Measurements from ENCODE around the gene UBE3C.

UBE3C gene

GRCh38 chr7:157112706-157113105 lies 26.0 kb upstream of the UBE3C start:
- TF ChIP-seq, protein P1, sequence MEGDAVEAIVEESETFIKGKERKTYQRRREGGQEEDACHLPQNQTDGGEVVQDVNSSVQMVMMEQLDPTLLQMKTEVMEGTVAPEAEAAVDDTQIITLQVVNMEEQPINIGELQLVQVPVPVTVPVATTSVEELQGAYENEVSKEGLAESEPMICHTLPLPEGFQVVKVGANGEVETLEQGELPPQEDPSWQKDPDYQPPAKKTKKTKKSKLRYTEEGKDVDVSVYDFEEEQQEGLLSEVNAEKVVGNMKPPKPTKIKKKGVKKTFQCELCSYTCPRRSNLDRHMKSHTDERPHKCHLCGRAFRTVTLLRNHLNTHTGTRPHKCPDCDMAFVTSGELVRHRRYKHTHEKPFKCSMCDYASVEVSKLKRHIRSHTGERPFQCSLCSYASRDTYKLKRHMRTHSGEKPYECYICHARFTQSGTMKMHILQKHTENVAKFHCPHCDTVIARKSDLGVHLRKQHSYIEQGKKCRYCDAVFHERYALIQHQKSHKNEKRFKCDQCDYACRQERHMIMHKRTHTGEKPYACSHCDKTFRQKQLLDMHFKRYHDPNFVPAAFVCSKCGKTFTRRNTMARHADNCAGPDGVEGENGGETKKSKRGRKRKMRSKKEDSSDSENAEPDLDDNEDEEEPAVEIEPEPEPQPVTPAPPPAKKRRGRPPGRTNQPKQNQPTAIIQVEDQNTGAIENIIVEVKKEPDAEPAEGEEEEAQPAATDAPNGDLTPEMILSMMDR (IDR thresholded peaks at IDR 0.05), result no peak

DNA sequence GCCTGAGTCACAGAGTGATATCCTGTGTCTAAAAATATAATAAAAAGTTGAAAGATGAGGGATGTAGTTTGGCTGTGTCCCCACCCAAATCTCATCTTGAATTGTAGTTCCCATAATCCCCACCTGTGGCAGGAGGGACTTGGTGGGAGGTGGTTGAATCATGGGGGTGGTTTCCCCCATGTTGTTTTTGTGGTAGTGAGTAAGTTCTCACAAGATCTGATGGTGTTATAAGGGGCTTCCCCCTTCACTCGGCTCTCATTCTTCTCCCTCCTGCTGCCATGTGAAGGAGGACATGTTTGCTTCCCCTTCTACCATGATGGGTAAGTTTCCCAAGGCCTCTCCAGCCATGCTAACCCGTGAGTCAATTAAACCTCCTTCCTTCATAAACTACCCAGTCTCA lies 25.1 kb upstream of the UBE3C start:
- TF ChIP-seq, protein P1 (IDR thresholded peaks at IDR 0.05), result no peak

GRCh38 chr7:157116762-157117161 lies 22.0 kb upstream of the UBE3C start:
- TF ChIP-seq, protein P1 (IDR thresholded peaks at IDR 0.05), result no peak

DNA sequence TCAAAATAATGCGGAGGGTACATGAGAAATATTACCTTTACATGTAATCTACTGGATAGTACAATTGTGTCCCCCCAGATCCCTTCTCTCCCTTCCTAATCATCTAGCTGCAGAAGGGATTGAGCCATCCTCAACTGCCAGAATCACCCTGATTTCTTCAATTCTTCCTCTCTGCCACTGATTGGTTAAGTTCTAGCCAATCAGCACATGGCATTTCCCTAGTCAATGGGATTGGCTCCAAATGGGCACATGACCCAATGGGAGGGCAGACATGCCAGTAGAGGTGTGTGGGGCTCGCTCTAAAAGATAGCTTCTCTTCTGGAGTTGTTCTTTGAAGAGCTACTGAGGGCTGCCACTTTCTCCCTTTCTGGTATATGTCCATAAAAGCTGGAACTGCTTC lies 20.9 kb upstream of the UBE3C start:
- TF ChIP-seq, protein P1 (IDR thresholded peaks at IDR 0.05), result no peak

- TF ChIP-seq, protein P1 (IDR thresholded peaks at IDR 0.05), result no peak
Measured at GRCh38 chr7:157120181-157120580, 18.5 kb upstream of the UBE3C start.

- TF ChIP-seq, protein P1 (IDR thresholded peaks at IDR 0.05), result no peak
Measured at GRCh38 chr7:157121184-157121715, 17.5 kb upstream of the UBE3C start.

DNA sequence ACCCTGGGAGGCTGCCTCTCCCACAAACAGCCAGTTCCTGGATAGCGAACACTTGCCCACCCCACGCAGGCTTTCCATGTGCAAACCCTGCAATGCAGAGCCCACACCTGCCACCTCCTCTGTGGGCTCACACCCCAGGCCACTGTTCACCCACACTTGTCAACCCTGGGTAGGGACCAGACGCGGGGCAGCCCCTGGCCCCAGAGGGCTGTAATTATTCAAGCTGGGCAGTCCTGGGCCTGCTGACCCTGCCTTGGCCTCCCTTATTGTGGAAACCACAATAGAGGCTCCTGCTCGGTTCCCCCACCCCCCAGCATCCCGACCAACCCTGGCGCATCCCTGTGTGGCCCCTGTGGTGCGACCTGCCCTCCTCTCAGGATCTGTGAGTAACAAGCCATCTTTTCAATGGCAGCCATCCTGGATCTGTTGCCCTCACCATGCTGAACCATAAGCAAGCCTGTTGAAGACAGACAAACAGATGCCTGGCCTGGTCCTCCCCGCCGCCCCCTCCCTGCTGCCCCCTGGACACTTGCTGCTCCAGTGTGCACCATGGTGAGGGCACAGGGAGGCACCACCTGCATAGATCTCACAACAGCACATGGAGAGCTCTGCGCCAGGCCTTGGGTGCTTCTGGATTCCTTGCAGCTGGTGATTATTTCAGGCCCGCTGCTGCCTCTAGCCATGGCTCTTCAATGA lies 15.8 kb upstream of the UBE3C start:
- TF ChIP-seq, protein P1 (IDR thresholded peaks at IDR 0.05), result no peak
